ENCODE data around the gene AXL.

The AXL gene

GRCh38 chr19:41238244-41238643, 19.2 kb downstream of the AXL start:
- H4K8ac ChIP-seq (ENCODE audit: low read length): no peak overlapping the region
- H3K9me3 ChIP-seq (ENCODE audit: control insufficient read depth, low read length): no peaks in the 10 kb centered on the region
- H2BK12ac ChIP-seq (ENCODE audit: low read length in 2 of 2): no peak overlapping the region
- H3K4me1 ChIP-seq (ENCODE audit: control insufficient read depth, insufficient read depth, low read depth, low read length): peaks cover 2% of the 10 kb centered on the region
- H3K4me2 ChIP-seq (ENCODE audit: low read length, poor library complexity, severe bottlenecking): no peak overlapping the region
- H2AK5ac ChIP-seq (ENCODE audit: low read length, severe bottlenecking): no peak overlapping the region
- 94% methylated on average over 10 of the region's 10 CpGs for WGBS
- H3K36me3 ChIP-seq (ENCODE audit: control insufficient read depth in 1 of 2, insufficient read depth in 2 of 2, low read depth in 1 of 2, low read length in 2 of 2): peaks cover 82 to 92% of the 10 kb centered on the region in 2 experiments
- H2BK15ac ChIP-seq (ENCODE audit: low read depth, poor library complexity, severe bottlenecking): no peak overlapping the region
- H3K27me3 ChIP-seq (ENCODE audit: control insufficient read depth in 1 of 2, insufficient read depth in 1 of 2, low read length in 2 of 2): no peaks in the 10 kb centered on the region
- H2BK120ac ChIP-seq (ENCODE audit: low read depth, low read length): no peak overlapping the region
- peaks cover 35% of the 10 kb centered on the region for H3K79me1 ChIP-seq (replicated peaks; ENCODE audit: low read length, poor library complexity, severe bottlenecking)
- H3K4ac ChIP-seq (ENCODE audit: low read depth in 1 of 2, low read length in 2 of 2): no peak overlapping the region
- H2BK5ac ChIP-seq (ENCODE audit: low read depth, low read length, poor library complexity, severe bottlenecking): no peak overlapping the region
- H4K91ac ChIP-seq (ENCODE audit: low read length): no peak overlapping the region
- no peak overlapping the region for H3K14ac ChIP-seq (ENCODE audit: low read length in 2 of 2)
- no peak for DNase-seq
- H3K9ac ChIP-seq (ENCODE audit: low read length): no peak overlapping the region
- no peak overlapping the region for H2AFZ ChIP-seq (ENCODE audit: low read depth, low read length)
- H3K4me3 ChIP-seq (ENCODE audit: insufficient read depth in 1 of 2, low read depth in 1 of 2, low read length in 2 of 2): no peak overlapping the region
- no peak overlapping the region for H3K18ac ChIP-seq (ENCODE audit: low read depth in 1 of 2, low read length in 2 of 2)
- no peak overlapping the region for H3K23ac ChIP-seq (ENCODE audit: low read length in 2 of 2)
- H3K27ac ChIP-seq (ENCODE audit: low read length, poor library complexity, severe bottlenecking): no peak overlapping the region

GRCh38 chr19:41239363-41239762, 20.3 kb downstream of the AXL start:
- no peak overlapping the region for H2BK12ac ChIP-seq (ENCODE audit: low read length in 2 of 2)
- H2BK5ac ChIP-seq (ENCODE audit: low read depth, low read length, poor library complexity, severe bottlenecking): no peak overlapping the region
- no peak overlapping the region for H2BK15ac ChIP-seq (ENCODE audit: low read depth, poor library complexity, severe bottlenecking)
- no peak overlapping the region for H3K4me2 ChIP-seq (ENCODE audit: low read length, poor library complexity, severe bottlenecking)
- no peak overlapping the region for H4K91ac ChIP-seq (ENCODE audit: low read length)
- no peak overlapping the region for H2BK120ac ChIP-seq (ENCODE audit: low read depth, low read length)
- H3K9ac ChIP-seq (ENCODE audit: low read length): no peak overlapping the region
- DNase-seq: no peak
- H2AK5ac ChIP-seq (ENCODE audit: low read length, severe bottlenecking): no peak overlapping the region
- H3K14ac ChIP-seq (ENCODE audit: low read length in 2 of 2): no peak overlapping the region
- H2AFZ ChIP-seq (ENCODE audit: low read depth, low read length): no peak overlapping the region
- H3K79me1 ChIP-seq (replicated peaks; ENCODE audit: low read length, poor library complexity, severe bottlenecking): peaks cover 32% of the 10 kb centered on the region
- H3K18ac ChIP-seq (ENCODE audit: low read depth in 1 of 2, low read length in 2 of 2): no peak overlapping the region
- peak overlapping the region in 1 of 2 experiments; percentile 3 for H3K4me3 ChIP-seq (ENCODE audit: insufficient read depth in 1 of 2, low read depth in 1 of 2, low read length in 2 of 2)
- whole genome bisulfite sequencing: 92% methylated on average over 9 of the region's 9 CpGs
- no peak overlapping the region for H3K27ac ChIP-seq (ENCODE audit: low read length, poor library complexity, severe bottlenecking)
- H3K9me3 ChIP-seq (ENCODE audit: control insufficient read depth, low read length): no peaks in the 10 kb centered on the region
- H3K4me1 ChIP-seq (ENCODE audit: control insufficient read depth, insufficient read depth, low read depth, low read length): peaks cover 5% of the 10 kb centered on the region
- no peak overlapping the region for H3K4ac ChIP-seq (ENCODE audit: low read depth in 1 of 2, low read length in 2 of 2)
- H3K36me3 ChIP-seq (ENCODE audit: control insufficient read depth in 1 of 2, insufficient read depth in 2 of 2, low read depth in 1 of 2, low read length in 2 of 2): peaks cover 81 to 92% of the 10 kb centered on the region in 2 experiments
- no peak overlapping the region for H3K23ac ChIP-seq (ENCODE audit: low read length in 2 of 2)
- H4K8ac ChIP-seq (ENCODE audit: low read length): no peak overlapping the region
- no peaks in the 10 kb centered on the region for H3K27me3 ChIP-seq (ENCODE audit: control insufficient read depth in 1 of 2, insufficient read depth in 1 of 2, low read length in 2 of 2)

GRCh38 chr19:41239961-41240574, 21.0 kb downstream of the AXL start:
- Histone ChIP-seq H3K9ac (ENCODE audit: low read length) (no peak overlapping the region), H3K79me1 (replicated peaks; ENCODE audit: low read length, poor library complexity, severe bottlenecking) (peaks cover 34% of the 10 kb centered on the region), H3K4ac (ENCODE audit: low read depth in 1 of 2, low read length in 2 of 2) (no peak overlapping the region), H3K4me2 (ENCODE audit: low read length, poor library complexity, severe bottlenecking) (no peak overlapping the region), H2BK120ac (ENCODE audit: low read depth, low read length) (no peak overlapping the region), H2BK12ac (ENCODE audit: low read length in 2 of 2) (no peak overlapping the region), H3K36me3 (ENCODE audit: control insufficient read depth in 1 of 2, insufficient read depth in 2 of 2, low read depth in 1 of 2, low read length in 2 of 2) (peaks cover 83 to 93% of the 10 kb centered on the region in 2 experiments), H3K27ac (ENCODE audit: low read length, poor library complexity, severe bottlenecking) (no peak overlapping the region), H4K8ac (ENCODE audit: low read length) (no peak overlapping the region), H3K27me3 (ENCODE audit: control insufficient read depth in 1 of 2, insufficient read depth in 1 of 2, low read length in 2 of 2) (no peaks in the 10 kb centered on the region), H2BK5ac (ENCODE audit: low read depth, low read length, poor library complexity, severe bottlenecking) (no peak overlapping the region), H3K9me3 (ENCODE audit: control insufficient read depth, low read length) (no peaks in the 10 kb centered on the region), H3K18ac (ENCODE audit: low read depth in 1 of 2, low read length in 2 of 2) (no peak overlapping the region), H3K14ac (ENCODE audit: low read length in 2 of 2) (no peak overlapping the region), H2AFZ (ENCODE audit: low read depth, low read length) (no peak overlapping the region), H3K4me1 (ENCODE audit: control insufficient read depth, insufficient read depth, low read depth, low read length) (peaks cover 5% of the 10 kb centered on the region), H4K91ac (ENCODE audit: low read length) (no peak overlapping the region), H3K23ac (ENCODE audit: low read length in 2 of 2) (no peak overlapping the region), H2BK15ac (ENCODE audit: low read depth, poor library complexity, severe bottlenecking) (no peak overlapping the region), H3K4me3 (ENCODE audit: insufficient read depth in 1 of 2, low read depth in 1 of 2, low read length in 2 of 2) (no peak overlapping the region), H2AK5ac (ENCODE audit: low read length, severe bottlenecking) (no peak overlapping the region)
- WGBS: 98% methylated on average over 2 of the region's 2 CpGs
- no peak for DNase-seq

- H3K18ac ChIP-seq (ENCODE audit: low read depth in 1 of 2, low read length in 2 of 2): no peak overlapping the region
- H2BK12ac ChIP-seq (ENCODE audit: low read length in 2 of 2): no peak overlapping the region
- no peak overlapping the region for H4K8ac ChIP-seq (ENCODE audit: low read length)
Measured at GRCh38 chr19:41241859-41242258, 22.8 kb downstream of the AXL start.

More at GRCh38 chr19:41241859-41242258, 22.8 kb downstream of the AXL start:
- no peaks in the 10 kb centered on the region for H3K27me3 ChIP-seq (ENCODE audit: control insufficient read depth in 1 of 2, insufficient read depth in 1 of 2, low read length in 2 of 2)
- H3K9me3 ChIP-seq (ENCODE audit: control insufficient read depth, low read length): no peaks in the 10 kb centered on the region
- H3K4ac ChIP-seq (ENCODE audit: low read depth in 1 of 2, low read length in 2 of 2): no peak overlapping the region
- 96% methylated on average over 5 of the region's 5 CpGs for WGBS
- no peak overlapping the region for H3K27ac ChIP-seq (ENCODE audit: low read length, poor library complexity, severe bottlenecking)
- H3K4me3 ChIP-seq (ENCODE audit: insufficient read depth in 1 of 2, low read depth in 1 of 2, low read length in 2 of 2): no peak overlapping the region
- H2BK120ac ChIP-seq (ENCODE audit: low read depth, low read length): no peak overlapping the region
- no peak overlapping the region for H3K14ac ChIP-seq (ENCODE audit: low read length in 2 of 2)
- H3K23ac ChIP-seq (ENCODE audit: low read length in 2 of 2): no peak overlapping the region
- H2BK5ac ChIP-seq (ENCODE audit: low read depth, low read length, poor library complexity, severe bottlenecking): no peak overlapping the region
- H2BK15ac ChIP-seq (ENCODE audit: low read depth, poor library complexity, severe bottlenecking): no peak overlapping the region
- H2AK5ac ChIP-seq (ENCODE audit: low read length, severe bottlenecking): no peak overlapping the region
- peaks cover 34% of the 10 kb centered on the region for H3K79me1 ChIP-seq (replicated peaks; ENCODE audit: low read length, poor library complexity, severe bottlenecking)
- H2AFZ ChIP-seq (ENCODE audit: low read depth, low read length): no peak overlapping the region
- DNase-seq: no peak
- H3K36me3 ChIP-seq (ENCODE audit: control insufficient read depth in 1 of 2, insufficient read depth in 2 of 2, low read depth in 1 of 2, low read length in 2 of 2): peaks cover 87 to 97% of the 10 kb centered on the region in 2 experiments
- H3K4me2 ChIP-seq (ENCODE audit: low read length, poor library complexity, severe bottlenecking): no peak overlapping the region
- peaks cover 5% of the 10 kb centered on the region for H3K4me1 ChIP-seq (ENCODE audit: control insufficient read depth, insufficient read depth, low read depth, low read length)
- no peak overlapping the region for H4K91ac ChIP-seq (ENCODE audit: low read length)
- H3K9ac ChIP-seq (ENCODE audit: low read length): no peak overlapping the region

Data from mesenchymal stem cell (in vitro differentiated cells and primary cell).